WTC11 (cell line): ENCODE results near the gene CUL2.

Experiments used
- CBFB ChIP-seq: sonication (generic); formaldehyde crosslinking; IDR thresholded peaks from 2 replicates; pipeline ENCODE4 v1.8.1; 2022; ENCODE audit warnings: mild to moderate bottlenecking, low read depth, missing genetic modification reagents
- JAZF1 ChIP-seq: fragments of 250-450 bp; sonication (Bioruptor Pico); IDR thresholded peaks from 2 replicates; pipeline ENCODE4 v1.9.0; 2021; ENCODE audit warnings: moderate library complexity, mild to moderate bottlenecking, inconsistent platforms
- RELA ChIP-seq: sonication (generic); formaldehyde crosslinking; IDR thresholded peaks from 2 replicates; pipeline ENCODE4 v1.8.1; 2022; ENCODE audit warnings: missing genetic modification reagents, mild to moderate bottlenecking, borderline replicate concordance
- TF ChIP-seq, protein P1 (sequence below): fragments of 200-600 bp; IDR thresholded peaks from 2 replicates; pipeline ENCODE4 v1.8.0; 2022; ENCODE audit warnings: antibody characterized with exemption
- TF ChIP-seq, protein P2 (sequence below): sonication (generic); formaldehyde crosslinking; IDR thresholded peaks from 2 replicates; pipeline ENCODE4 v1.8.0; 2022; ENCODE audit warnings: mild to moderate bottlenecking, missing genetic modification reagents

DNA sequence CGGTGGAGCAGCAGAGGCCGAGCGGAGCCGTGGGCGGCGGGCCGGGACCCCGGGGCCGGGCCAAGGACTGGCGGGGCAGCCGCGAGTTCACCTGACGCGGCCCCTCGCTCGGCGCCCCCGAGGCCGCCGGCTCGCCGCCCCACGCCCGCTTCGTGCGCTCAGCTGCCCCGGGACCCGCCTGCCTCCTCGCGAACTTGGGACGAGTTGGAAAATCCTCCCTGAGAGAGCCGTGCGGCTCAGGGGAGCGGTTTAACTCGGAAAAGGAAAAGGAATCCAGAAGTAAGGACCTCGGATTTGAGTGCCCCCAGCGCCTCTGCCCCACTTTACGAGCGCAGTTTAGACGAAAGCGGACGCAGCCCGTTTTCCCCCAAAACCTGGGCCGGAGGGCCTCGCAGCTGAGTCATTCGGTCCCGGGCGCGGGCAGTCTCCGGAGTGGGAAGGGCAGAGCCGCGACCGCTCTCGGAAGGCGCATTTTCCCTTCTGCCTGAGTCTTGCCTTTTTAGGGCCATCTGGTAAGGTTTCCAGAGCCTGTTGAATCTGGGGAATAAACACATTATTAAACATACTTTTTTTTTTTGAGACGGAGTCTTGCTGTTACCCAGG, 37.2 kb upstream of the CUL2 start:
- TF ChIP-seq, protein P1, sequence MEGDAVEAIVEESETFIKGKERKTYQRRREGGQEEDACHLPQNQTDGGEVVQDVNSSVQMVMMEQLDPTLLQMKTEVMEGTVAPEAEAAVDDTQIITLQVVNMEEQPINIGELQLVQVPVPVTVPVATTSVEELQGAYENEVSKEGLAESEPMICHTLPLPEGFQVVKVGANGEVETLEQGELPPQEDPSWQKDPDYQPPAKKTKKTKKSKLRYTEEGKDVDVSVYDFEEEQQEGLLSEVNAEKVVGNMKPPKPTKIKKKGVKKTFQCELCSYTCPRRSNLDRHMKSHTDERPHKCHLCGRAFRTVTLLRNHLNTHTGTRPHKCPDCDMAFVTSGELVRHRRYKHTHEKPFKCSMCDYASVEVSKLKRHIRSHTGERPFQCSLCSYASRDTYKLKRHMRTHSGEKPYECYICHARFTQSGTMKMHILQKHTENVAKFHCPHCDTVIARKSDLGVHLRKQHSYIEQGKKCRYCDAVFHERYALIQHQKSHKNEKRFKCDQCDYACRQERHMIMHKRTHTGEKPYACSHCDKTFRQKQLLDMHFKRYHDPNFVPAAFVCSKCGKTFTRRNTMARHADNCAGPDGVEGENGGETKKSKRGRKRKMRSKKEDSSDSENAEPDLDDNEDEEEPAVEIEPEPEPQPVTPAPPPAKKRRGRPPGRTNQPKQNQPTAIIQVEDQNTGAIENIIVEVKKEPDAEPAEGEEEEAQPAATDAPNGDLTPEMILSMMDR: no peak
- TF ChIP-seq, protein P2, sequence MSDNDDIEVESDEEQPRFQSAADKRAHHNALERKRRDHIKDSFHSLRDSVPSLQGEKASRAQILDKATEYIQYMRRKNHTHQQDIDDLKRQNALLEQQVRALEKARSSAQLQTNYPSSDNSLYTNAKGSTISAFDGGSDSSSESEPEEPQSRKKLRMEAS (CRISPR knock-in tag): no peak
- TF ChIP-seq RELA (CRISPR knock-in tag): no peak; the same call in 1 of the 2 replicates
- TF ChIP-seq JAZF1 (CRISPR knock-in tag): no peak
- no peak for TF ChIP-seq CBFB (CRISPR knock-in tag)
